ENCODE measurements around the gene RBM33.

Gene RBM33

GRCh38 chr7:155625557-155625956 is 18.9 kb upstream of the RBM33 start:
- no peak overlapping the region for H3K4me3 ChIP-seq (ENCODE audit: low read depth, low read length)
- no peak for DNase-seq (ENCODE audit: low read depth)
- no peak for TF ChIP-seq CTCF (IDR thresholded peaks at IDR 0.05; ENCODE audit: low read depth, low read length, missing control alignments)

GRCh38 chr7:155629171-155629570 is 15.3 kb upstream of the RBM33 start:
- DNase-seq (ENCODE audit: low read depth), result no peak
- no peak for TF ChIP-seq CTCF (IDR thresholded peaks at IDR 0.05; ENCODE audit: low read depth, low read length, missing control alignments)
- no peak overlapping the region for H3K4me3 ChIP-seq (ENCODE audit: low read depth, low read length)

- TF ChIP-seq CTCF (IDR thresholded peaks at IDR 0.05; ENCODE audit: low read depth, low read length, missing control alignments), result no peak
- H3K4me3 ChIP-seq (ENCODE audit: low read depth, low read length), result no peak overlapping the region
- no peak for DNase-seq (ENCODE audit: low read depth)
Measured at GRCh38 chr7:155631155-155631554, 13.3 kb upstream of the RBM33 start.

- DNase-seq (ENCODE audit: low read depth), result no peak
- no peak overlapping the region for H3K4me3 ChIP-seq (ENCODE audit: low read depth, low read length)
- no peak for TF ChIP-seq CTCF (IDR thresholded peaks at IDR 0.05; ENCODE audit: low read depth, low read length, missing control alignments)
Measured at GRCh38 chr7:155635817-155636216, 8.6 kb upstream of the RBM33 start.

GRCh38 chr7:155637155-155637554 is 7.3 kb upstream of the RBM33 start:
- DNase-seq (ENCODE audit: low read depth), result no peak
- H3K4me3 ChIP-seq (ENCODE audit: low read depth, low read length), result no peak overlapping the region
- TF ChIP-seq CTCF (IDR thresholded peaks at IDR 0.05; ENCODE audit: low read depth, low read length, missing control alignments), result no peak

- TF ChIP-seq CTCF (IDR thresholded peaks at IDR 0.05; ENCODE audit: low read depth, low read length, missing control alignments), result no peak
- H3K4me3 ChIP-seq (ENCODE audit: low read depth, low read length), result no peak overlapping the region
- DNase-seq (ENCODE audit: low read depth), result no peak
Measured at GRCh38 chr7:155638366-155638765, 6.1 kb upstream of the RBM33 start.

- DNase-seq (ENCODE audit: low read depth), result no peak
- TF ChIP-seq CTCF (IDR thresholded peaks at IDR 0.05; ENCODE audit: low read depth, low read length, missing control alignments), result no peak
- H3K4me3 ChIP-seq (ENCODE audit: low read depth, low read length), result no peak overlapping the region
Measured at GRCh38 chr7:155639958-155640520, 4.4 kb upstream of the RBM33 start.

Measured in GM12864 (cell line).